Mucosa of descending colon (tissue), 3 donors: Measurements from ENCODE around the gene USP24. TPM values are rescaled to one million over a fixed set of nuclear protein-coding genes. Genes with fewer than 3 reads are reported as not detected.

Source experiments
- ATAC-seq: fragments of 200-7000 bp; cut with Tn5 transposase; one replicate; pipeline ENCODE4 v1.9.1; 2020; ENCODE audit warnings: mild to moderate bottlenecking, moderate library complexity
- DNase-seq, 3 donors: peaks; one replicate each; pipeline ENCODE4 v3.0.0-alpha.2; 2020
- H3K36me3 ChIP-seq: fragments of 200-600 bp; one replicate; pipeline ENCODE4 v1.8.0; 2021; ENCODE audit warnings: low read depth, mild to moderate bottlenecking
- H3K4me1 ChIP-seq: fragments of 200-600 bp; one replicate; pipeline ENCODE4 v1.8.0; 2021; ENCODE audit warnings: low read depth, mild to moderate bottlenecking
- H3K4me3 ChIP-seq: fragments of 200-600 bp; one replicate; pipeline ENCODE4 v1.8.0; 2021; ENCODE audit warnings: mild to moderate bottlenecking
- H3K9me3 ChIP-seq: fragments of 200-600 bp; one replicate; pipeline ENCODE4 v1.8.0; 2021; ENCODE audit warnings: mild to moderate bottlenecking
- intact Hi-C, 2 donors: fragments of 100-400 bp; cut with DNase I in 1 of 2; cut with micrococcal nuclease in 1 of 2; formaldehyde crosslinking; loops; one replicate each; pipeline versions ENCODE4 v1.11.0 to v1.11.1; 2022; cut with DNase I, micrococcal nuclease
- total RNA-seq, 3 donors: library from RNA; stranded (reverse); fragmentation: NEBNext Ultra II Directional in 2 of 3; extraction: Animal tissue kit (Norgen Biotek cat#: 25700) in 2 of 3; gene quantifications; one replicate each; pipeline versions ENCODE4 v1.2.1 to v1.2.4, GENCODE V29; 2021 to 2023
- TF ChIP-seq, protein P1 (sequence below): fragments of 200-600 bp; IDR thresholded peaks from one replicate; pipeline ENCODE4 v1.8.0; 2022; ENCODE audit warnings: antibody characterized with exemption, mild to moderate bottlenecking
- donor health status: DM: no; HTN: no; CAD: no; lungs with moderate emphysema.
- donor health status: DM: no; HTN: no; CAD: no.
- donor health status: DM: no; HTN: yes; CAD: no.

Gene USP24
- total RNA-seq, 3 donors from 2014 or later = 35.5 to 51.1 (median 46.2) TPM

DNA sequence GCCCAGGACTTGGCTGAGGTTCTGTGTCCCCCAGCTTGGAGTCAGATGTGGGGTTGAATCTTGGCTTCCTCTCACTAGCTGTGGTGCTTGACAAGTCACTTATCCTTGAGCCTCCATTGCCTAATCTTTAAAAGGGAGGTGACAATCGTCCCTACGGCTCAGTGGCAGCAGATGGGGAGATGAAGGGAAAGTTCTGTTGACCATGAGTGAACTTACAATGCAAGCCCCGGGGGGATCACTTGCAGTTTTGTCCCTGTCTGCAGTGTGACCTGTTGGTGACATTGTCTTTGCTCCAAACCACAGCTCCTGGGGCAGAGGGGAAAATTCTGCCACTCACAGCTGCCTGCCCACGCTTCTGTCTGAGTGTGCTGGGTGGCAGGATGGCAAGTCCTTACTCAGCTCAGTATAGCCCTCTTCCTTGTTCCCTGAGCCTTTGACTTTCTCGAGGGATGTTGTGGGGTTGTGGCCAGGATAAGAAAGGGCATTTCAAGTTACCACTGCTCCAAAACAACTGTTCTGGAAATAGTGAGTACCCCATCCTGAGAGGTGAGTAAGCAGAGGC is 174.2 kb downstream of the USP24 start:
- H3K4me1 ChIP-seq = peaks cover 15% of the 10 kb centered on the region
- intact Hi-C loops = no loop called here
- no peak overlapping the region for H3K4me3 ChIP-seq
- H3K36me3 ChIP-seq = no peaks in the 10 kb centered on the region
- ATAC-seq = no peak
- no peak for DNase-seq
- no peaks in the 10 kb centered on the region for H3K9me3 ChIP-seq
- TF ChIP-seq, protein P1, sequence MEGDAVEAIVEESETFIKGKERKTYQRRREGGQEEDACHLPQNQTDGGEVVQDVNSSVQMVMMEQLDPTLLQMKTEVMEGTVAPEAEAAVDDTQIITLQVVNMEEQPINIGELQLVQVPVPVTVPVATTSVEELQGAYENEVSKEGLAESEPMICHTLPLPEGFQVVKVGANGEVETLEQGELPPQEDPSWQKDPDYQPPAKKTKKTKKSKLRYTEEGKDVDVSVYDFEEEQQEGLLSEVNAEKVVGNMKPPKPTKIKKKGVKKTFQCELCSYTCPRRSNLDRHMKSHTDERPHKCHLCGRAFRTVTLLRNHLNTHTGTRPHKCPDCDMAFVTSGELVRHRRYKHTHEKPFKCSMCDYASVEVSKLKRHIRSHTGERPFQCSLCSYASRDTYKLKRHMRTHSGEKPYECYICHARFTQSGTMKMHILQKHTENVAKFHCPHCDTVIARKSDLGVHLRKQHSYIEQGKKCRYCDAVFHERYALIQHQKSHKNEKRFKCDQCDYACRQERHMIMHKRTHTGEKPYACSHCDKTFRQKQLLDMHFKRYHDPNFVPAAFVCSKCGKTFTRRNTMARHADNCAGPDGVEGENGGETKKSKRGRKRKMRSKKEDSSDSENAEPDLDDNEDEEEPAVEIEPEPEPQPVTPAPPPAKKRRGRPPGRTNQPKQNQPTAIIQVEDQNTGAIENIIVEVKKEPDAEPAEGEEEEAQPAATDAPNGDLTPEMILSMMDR = no peak

DNA sequence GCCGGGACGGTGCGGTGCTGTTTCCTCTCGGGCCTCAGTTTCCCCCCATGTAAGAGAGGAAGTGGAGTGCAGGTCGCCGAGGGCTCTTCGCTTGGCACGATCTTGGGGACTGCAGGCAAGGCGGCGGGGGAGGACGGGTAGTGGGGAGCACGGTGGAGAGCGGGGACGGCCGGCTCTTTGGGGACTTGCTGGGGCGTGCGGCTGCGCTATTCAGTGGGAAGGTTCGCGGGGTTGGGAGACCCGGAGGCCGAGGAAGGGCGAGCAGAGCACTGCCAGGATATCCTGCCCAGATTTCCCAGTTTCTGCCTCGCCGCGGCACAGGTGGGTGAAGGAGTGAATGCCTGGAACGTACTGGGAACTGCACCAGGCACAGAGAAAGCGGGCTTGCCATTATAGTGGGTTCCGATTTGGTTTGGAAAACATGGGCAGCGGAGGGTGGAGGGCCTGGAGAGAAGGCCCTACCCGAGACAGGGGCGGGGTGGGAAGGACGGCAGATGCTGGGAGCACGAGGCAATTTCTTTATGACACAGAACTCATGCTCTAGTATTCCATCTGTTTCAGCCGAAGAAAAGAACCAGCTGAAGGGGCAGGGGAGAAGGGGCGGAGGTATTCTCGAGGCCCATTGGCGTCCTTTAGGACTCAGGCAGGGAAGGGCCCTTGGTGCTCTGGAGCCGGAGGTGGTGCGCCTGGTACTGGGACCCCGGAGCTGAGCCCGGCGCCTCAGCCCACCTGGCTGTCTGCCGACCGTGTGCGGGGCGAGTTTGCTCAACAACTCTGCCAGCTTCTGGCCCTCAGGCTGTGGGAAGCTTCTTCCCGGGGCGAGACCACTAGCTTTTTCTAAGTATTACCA is 174.9 kb downstream of the USP24 start:
- H3K4me3 ChIP-seq = no peak overlapping the region
- DNase-seq = peak in 2 of 3 donors; percentile 24 to 57
- peaks cover 15% of the 10 kb centered on the region for H3K4me1 ChIP-seq
- H3K9me3 ChIP-seq = no peaks in the 10 kb centered on the region
- TF ChIP-seq, protein P1 = no peak
- intact Hi-C loops = no loop called here
- peak; percentile 31 for ATAC-seq
- no peaks in the 10 kb centered on the region for H3K36me3 ChIP-seq

DNA sequence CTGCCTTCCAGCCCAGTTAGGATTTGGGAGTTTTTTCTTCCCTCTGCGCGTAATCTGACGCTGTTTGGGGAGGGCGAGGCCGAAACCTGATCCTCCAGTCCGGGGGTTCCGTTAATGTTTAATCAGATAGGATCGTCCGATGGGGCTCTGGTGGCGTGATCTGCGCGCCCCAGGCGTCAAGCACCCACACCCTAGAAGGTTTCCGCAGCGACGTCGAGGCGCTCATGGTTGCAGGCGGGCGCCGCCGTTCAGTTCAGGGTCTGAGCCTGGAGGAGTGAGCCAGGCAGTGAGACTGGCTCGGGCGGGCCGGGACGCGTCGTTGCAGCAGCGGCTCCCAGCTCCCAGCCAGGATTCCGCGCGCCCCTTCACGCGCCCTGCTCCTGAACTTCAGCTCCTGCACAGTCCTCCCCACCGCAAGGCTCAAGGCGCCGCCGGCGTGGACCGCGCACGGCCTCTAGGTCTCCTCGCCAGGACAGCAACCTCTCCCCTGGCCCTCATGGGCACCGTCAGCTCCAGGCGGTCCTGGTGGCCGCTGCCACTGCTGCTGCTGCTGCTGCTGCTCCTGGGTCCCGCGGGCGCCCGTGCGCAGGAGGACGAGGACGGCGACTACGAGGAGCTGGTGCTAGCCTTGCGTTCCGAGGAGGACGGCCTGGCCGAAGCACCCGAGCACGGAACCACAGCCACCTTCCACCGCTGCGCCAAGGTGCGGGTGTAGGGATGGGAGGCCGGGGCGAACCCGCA is 175.7 kb downstream of the USP24 start, which contains the start of gene PCSK9:
Gene PCSK9 (plus strand): TSS at position 207 of the 741 bp plus-strand sequence. CDS start 290 bp downstream, at position 497.
- ATAC-seq (peak; percentile 84), DNase-seq (peak; percentile 49 to 73 (median 70))
- no peaks in the 10 kb centered on the region for H3K36me3 ChIP-seq
- intact Hi-C loops = no loop called here
- peaks cover 15% of the 10 kb centered on the region for H3K4me1 ChIP-seq
- no peak within 1 kb of the TSS for H3K4me3 ChIP-seq
- H3K9me3 ChIP-seq = no peaks in the 10 kb centered on the region
- TF ChIP-seq, protein P1 = no peak

DNA sequence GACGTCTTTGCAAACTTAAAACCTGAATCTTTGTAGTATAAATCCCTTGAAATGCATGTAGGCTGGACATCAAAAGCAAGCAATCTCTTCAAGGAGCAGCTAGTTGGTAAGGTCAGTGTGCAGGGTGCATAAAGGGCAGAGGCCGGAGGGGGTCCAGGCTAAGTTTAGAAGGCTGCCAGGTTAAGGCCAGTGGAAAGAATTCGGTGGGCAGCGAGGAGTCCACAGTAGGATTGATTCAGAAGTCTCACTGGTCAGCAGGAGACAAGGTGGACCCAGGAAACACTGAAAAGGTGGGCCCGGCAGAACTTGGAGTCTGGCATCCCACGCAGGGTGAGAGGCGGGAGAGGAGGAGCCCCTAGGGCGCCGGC is 176.2 kb downstream of the USP24 start:
- ATAC-seq = no peak
- intact Hi-C loops = no loop called here
- TF ChIP-seq, protein P1 = no peak
- no peaks in the 10 kb centered on the region for H3K36me3 ChIP-seq
- H3K4me1 ChIP-seq = peaks cover 15% of the 10 kb centered on the region
- H3K4me3 ChIP-seq = no peak overlapping the region
- DNase-seq = no peak
- no peaks in the 10 kb centered on the region for H3K9me3 ChIP-seq

DNA sequence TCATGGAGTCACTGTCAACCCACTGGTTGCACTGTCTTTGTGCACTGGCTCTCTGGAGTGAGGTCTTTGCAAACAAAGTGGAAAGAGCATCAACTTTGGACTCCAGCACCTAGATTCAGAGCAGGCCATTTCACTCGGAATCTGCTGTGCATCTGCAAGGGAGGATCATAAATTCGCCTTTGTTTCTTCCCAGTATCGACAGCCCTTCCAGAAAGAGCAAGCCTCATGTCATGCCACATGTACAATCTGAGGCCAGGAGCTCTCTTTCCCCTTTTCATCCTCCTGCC is 176.7 kb downstream of the USP24 start:
- ATAC-seq (no peak), DNase-seq (no peak)
- H3K9me3 ChIP-seq = no peaks in the 10 kb centered on the region
- intact Hi-C loops = no loop called here
- TF ChIP-seq, protein P1 = no peak
- no peaks in the 10 kb centered on the region for H3K36me3 ChIP-seq
- H3K4me1 ChIP-seq = peaks cover 15% of the 10 kb centered on the region
- no peak overlapping the region for H3K4me3 ChIP-seq
